T47D (cell line): ENCODE measurements around the gene PHF19.

Experiments used
- DNase-seq, 2 experiments: peaks; one replicate each; pipeline versions ENCODE4 v3.0.0 to v3.0.0-alpha.2; 2011 to 2012; ENCODE audit warnings: low read depth in 1 of 2, low spot score in 1 of 2
- JUND ChIP-seq: IDR thresholded peaks from 2 replicates; pipeline ENCODE4 v1.6.1; 2012; ENCODE audit warnings: low read depth
- in situ Hi-C: cut with HindIII; loops from 2 replicates; pipeline ENCODE4 v1.10.0; 2016; ENCODE audit warnings: low sequenced_read_pairs, low pct_unique_long_range_greater_than_20kb

The PHF19 gene

DNA sequence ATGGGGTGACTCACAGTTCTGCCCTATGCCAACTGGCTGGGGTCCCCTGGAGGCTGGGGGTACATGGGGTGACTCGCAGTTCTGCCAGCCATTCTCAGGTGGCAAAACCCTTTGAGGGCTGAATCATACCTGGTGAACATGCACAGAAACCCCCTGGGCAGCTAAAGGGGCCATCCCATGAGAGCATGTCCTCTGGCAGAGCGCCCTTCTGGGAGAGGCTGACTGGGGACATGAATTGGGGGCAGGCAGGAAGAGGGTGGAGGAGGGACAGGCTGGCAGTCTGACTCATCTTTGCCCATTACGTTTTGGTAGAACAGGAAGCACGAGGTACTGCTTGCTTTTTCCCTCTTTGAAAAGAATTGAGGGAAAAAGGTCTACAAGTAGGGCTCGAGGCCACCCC is 32.9 kb upstream of the PHF19 start:
- TF ChIP-seq JUND, result no peak
- DNase-seq, result no peak
- in situ Hi-C loops, result no loop called here

DNA sequence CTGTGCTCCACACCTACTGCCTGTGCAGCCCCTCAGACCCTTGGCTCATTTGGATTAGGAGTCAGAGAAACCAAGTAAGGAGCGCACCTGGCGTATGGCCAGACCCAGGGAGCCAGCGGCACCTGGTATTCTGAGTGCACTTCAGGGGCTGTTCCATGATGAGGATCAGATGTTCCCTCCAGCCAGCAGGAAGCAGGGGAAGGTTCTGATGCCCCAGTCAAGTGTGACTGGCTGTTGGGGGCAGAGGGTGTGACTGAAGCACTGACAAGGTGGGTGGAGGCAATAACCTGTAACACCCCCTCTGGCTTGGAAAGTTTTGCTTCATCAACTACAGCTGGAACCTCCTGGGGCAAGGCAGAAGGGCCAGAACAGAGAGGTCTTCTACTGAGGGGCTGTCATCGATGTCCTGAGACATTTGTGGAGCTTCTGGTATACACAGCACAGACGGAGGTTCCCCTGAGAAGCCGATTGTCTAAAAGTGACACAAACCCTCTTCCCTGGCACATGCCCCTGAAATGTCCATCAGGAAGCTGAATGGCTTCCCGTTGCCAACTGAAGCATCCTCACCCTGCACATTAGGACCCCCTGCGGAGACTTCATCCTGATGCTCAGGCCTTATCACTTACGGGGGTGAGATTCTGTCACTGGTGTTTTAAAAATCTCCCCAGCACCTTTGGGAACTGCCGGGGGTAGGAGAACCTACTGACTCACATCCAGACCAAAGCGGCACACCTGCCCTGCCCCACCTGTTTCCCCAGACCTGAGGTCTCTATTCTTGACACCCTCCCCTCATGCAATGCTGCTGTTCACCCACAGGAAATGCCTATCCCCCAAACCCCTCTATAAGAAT is 28.6 kb upstream of the PHF19 start:
- no peak for DNase-seq
- in situ Hi-C loops, result no loop called here
- TF ChIP-seq JUND, result no peak

GRCh38 chr9:120904978-120905301 is 28.0 kb upstream of the PHF19 start:
- no peak for TF ChIP-seq JUND
- no peak for DNase-seq
- in situ Hi-C loops, result no loop called here

- in situ Hi-C loops, result no loop called here
- no peak for TF ChIP-seq JUND
- no peak for DNase-seq
These were observed 27.3 kb upstream of the PHF19 start for GRCh38 chr9:120904061-120904977.

DNA sequence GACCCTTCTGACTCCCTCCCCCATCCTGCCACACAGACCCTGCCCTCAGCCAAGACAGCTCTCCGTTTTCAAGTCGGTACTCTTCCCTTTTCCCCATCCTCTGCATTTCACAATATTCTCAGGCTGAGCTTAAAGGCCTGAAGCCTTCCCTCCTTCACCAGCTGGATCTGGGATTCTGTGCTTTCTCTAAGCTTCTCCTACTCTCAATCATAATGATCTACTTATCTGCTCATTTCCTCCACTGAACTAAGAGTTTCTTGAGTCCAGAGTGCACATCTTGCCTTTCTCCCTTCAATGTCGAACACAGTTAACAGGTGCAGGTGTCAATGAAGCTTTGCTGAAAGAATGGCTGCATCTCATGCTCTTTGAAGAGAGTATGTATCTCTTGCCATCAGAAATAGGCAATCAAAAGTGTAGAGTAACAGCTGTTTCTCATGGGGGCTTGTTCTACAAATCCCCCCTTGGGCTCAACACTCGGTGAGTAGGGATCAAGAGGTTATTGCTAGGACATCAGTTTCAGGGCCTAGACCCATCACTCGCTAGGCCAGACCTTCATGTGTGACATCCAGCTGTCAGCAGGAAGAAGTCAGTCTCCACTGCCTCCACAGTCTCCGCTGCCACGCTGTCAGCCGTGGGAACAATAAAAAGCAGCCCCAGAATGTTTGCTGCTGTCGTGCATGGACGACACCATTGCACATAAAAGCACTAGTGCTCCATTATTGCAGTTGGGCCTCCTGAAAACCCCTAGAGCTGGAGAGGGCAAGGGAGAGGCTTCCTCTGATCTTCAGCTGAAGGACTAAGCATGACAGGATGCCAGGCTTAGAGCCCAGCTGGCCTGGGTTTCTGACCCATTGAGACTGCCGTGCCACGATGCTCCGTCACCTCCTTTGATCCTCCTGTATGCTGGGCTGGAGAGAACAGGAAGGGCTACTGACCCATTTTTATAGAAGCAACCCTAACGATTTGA is 25.9 kb upstream of the PHF19 start:
- no peak for DNase-seq
- in situ Hi-C loops, result no loop called here
- no peak for TF ChIP-seq JUND

DNA sequence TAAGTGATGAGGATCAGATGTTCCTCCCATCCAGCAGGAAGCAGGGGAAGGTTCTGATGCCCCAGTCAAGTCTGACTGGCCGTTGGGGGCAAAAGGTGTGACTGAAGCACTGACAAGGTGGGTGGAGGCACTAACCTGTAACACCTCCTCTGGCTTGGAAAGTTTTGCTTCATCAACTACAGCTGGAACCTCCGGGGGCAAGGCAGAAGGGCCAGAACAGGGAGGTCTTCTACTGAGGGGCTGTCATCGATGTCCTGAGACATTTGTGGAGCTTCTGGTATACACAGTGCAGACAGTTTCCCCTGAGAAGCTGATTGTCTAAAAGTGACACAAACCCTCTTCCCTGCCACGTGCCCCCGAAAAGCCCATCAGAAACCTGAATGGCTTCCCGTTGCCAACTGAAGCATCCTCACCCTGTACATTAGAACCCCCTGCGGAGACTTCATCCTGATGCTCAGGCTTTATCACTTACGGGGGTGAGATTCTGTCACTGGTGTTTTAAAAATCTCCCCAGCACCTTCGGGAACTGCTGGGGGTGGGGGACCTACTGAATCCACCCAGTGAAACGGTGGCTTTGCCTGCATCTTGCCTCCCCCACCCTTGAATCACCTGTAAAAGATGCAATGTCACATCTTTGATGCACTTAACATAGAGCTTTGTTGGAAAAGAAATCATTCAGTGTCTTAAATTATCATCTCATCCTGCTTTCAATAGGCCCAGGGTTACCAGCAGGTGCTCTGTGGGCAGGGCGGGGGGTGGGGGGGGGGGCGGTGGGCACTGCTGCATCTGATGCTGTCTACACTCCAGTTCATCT is 25.0 kb upstream of the PHF19 start:
- TF ChIP-seq JUND, result no peak
- in situ Hi-C loops, result no loop called here
- no peak for DNase-seq

GRCh38 chr9:120900824-120901223 is 23.8 kb upstream of the PHF19 start:
- in situ Hi-C loops, result no loop called here
- no peak for DNase-seq
- no peak for TF ChIP-seq JUND

DNA sequence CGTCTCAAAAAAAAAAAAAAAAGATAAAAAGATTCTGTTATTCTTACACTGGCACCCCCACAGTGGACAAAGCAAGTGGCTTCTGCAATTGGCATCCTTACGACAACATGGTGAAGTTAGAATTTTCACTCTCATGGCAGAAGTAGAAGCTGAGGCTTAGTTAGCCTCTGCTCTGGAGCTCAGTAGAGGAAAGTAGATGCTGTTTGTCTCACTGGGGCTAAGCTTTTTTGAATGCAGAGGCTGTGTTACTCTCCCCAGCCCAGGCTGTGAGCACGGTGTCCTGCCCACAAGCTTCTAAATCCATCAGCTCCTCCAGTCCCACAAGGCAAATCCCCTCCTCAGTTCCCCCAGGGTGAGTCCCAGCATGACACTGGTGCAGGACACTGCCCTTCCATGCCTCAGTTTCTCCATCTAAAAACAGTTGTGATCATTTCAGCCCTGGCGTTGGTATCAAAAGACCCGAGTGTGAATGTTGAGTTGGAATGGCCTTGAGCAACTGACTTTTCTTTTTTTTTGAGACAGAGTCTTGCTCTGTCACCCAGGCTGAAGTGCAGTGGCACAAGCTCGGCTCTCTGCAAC is 22.6 kb upstream of the PHF19 start:
- in situ Hi-C loops, result no loop called here
- TF ChIP-seq JUND, result no peak
- DNase-seq, result no peak

GRCh38 chr9:120898396-120898795 is 21.4 kb upstream of the PHF19 start:
- TF ChIP-seq JUND, result no peak
- in situ Hi-C loops, result no loop called here
- no peak for DNase-seq

GRCh38 chr9:120895951-120896350 is 19.0 kb upstream of the PHF19 start:
- DNase-seq, result no peak
- no peak for TF ChIP-seq JUND
- in situ Hi-C loops, result no loop called here

- DNase-seq, result no peak
These were observed 17.5 kb upstream of the PHF19 start for GRCh38 chr9:120894321-120895148.

More at GRCh38 chr9:120894321-120895148, 17.5 kb upstream of the PHF19 start:
- in situ Hi-C loops, result no loop called here
- TF ChIP-seq JUND, result no peak
